ENCODE results near the gene FAR2. TPM values are rescaled to one million over a fixed set of nuclear protein-coding genes. Genes with fewer than 3 reads are reported as not detected.

FAR2 gene
- total and polyA plus RNA-seq, 2 donors (not counting 3 experiments of a cell fraction or from before 2014, with no cell fraction given) = 32.3 to 61.7 TPM

GRCh38 chr12:29301114-29301513 is 152.0 kb downstream of the FAR2 start:
- H3K79me2 ChIP-seq (ENCODE audit: control insufficient read depth, insufficient read depth, low read length) = no peaks in the 10 kb centered on the region
- TF ChIP-seq MYC (IDR thresholded peaks at IDR 0.05; ENCODE audit: low read depth, low read length) (no peak), FOS (IDR thresholded peaks at IDR 0.05; ENCODE audit: borderline replicate concordance, insufficient read depth, low read length) (no peak), EZH2 (IDR thresholded peaks at IDR 0.05; ENCODE audit: borderline replicate concordance, low read depth, low read length, severe bottlenecking) (no peak)
- H4K20me1 ChIP-seq (replicated peaks; ENCODE audit: control insufficient read depth, extremely low read depth, insufficient read depth, low read length) = no peaks in the 10 kb centered on the region
- H3K27me3 ChIP-seq (ENCODE audit: control insufficient read depth in 2 of 2, insufficient read depth in 2 of 2, low read length in 2 of 2) = no peaks in the 10 kb centered on the region
- H3K9me3 ChIP-seq (replicated peaks; ENCODE audit: control insufficient read depth, insufficient read depth, low read length) = no peaks in the 10 kb centered on the region
- H3K4me2 ChIP-seq (ENCODE audit: insufficient read depth, low read length) = no peak overlapping the region
- no peak overlapping the region for H2AFZ ChIP-seq (ENCODE audit: low read depth, low read length)
- no peaks in the 10 kb centered on the region for H3K36me3 ChIP-seq (ENCODE audit: control insufficient read depth in 2 of 2, extremely low read depth in 1 of 2, insufficient read depth in 2 of 2, low read length in 2 of 2)
- H3K27ac ChIP-seq (ENCODE audit: insufficient read depth, low read depth, low read length) = no peak overlapping the region
- no peak overlapping the region for H3K4me3 ChIP-seq (replicated peaks in 1 of 3; ENCODE audit: insufficient read depth in 1 of 3, low read depth in 1 of 3, low read length in 3 of 3)
- dilution Hi-C loops (cut with MboI; ENCODE audit: extremely low pct_ligation_motif_present, low sequenced_read_pairs) = no loop called here
- ChIA-PET CTCF (interaction anchor here (1.4 kb wide), 1 partner anchor 15 kb away, joined by 3 read pairs; no protein-coding TSS in a partner anchor), POLR2A (no interaction called here)
- no peaks in the 10 kb centered on the region for H3K4me1 ChIP-seq (ENCODE audit: control insufficient read depth, extremely low read depth, insufficient read depth, low read length)
- H3K9me1 ChIP-seq (replicated peaks; ENCODE audit: control insufficient read depth, extremely low read depth, insufficient read depth, low read length) = no peaks in the 10 kb centered on the region
- FAIRE-seq (no peak), DNase-seq (ENCODE audit: low read depth, low spot score) (no peak)
- no TSS peak for BruUV-seq (replicated peaks)
- no peak overlapping the region for H3K9ac ChIP-seq (replicated peaks; ENCODE audit: extremely low read depth, insufficient read depth, low read length)
- intact Hi-C loops (cut with micrococcal nuclease) = loop anchor here (10.0 kb wide), 1 partner anchor 214 kb away; no protein-coding TSS in a partner anchor

GRCh38 chr12:29304388-29304787 is 155.3 kb downstream of the FAR2 start:
- ChIA-PET POLR2A (no interaction called here), CTCF (no interaction called here)
- Histone ChIP-seq H3K27ac (ENCODE audit: insufficient read depth, low read depth, low read length) (no peak overlapping the region), H3K79me2 (ENCODE audit: control insufficient read depth, insufficient read depth, low read length) (no peaks in the 10 kb centered on the region), H3K27me3 (ENCODE audit: control insufficient read depth in 2 of 2, insufficient read depth in 2 of 2, low read length in 2 of 2) (no peaks in the 10 kb centered on the region), H3K9me3 (replicated peaks; ENCODE audit: control insufficient read depth, insufficient read depth, low read length) (no peaks in the 10 kb centered on the region), H3K9me1 (replicated peaks; ENCODE audit: control insufficient read depth, extremely low read depth, insufficient read depth, low read length) (no peaks in the 10 kb centered on the region), H4K20me1 (replicated peaks; ENCODE audit: control insufficient read depth, extremely low read depth, insufficient read depth, low read length) (no peaks in the 10 kb centered on the region), H3K36me3 (ENCODE audit: control insufficient read depth in 2 of 2, extremely low read depth in 1 of 2, insufficient read depth in 2 of 2, low read length in 2 of 2) (peaks cover 0 to 2% of the 10 kb centered on the region in 2 experiments), H3K4me1 (ENCODE audit: control insufficient read depth, extremely low read depth, insufficient read depth, low read length) (no peaks in the 10 kb centered on the region), H3K4me3 (replicated peaks in 1 of 3; ENCODE audit: insufficient read depth in 1 of 3, low read depth in 1 of 3, low read length in 3 of 3) (no peak overlapping the region), H3K9ac (replicated peaks; ENCODE audit: extremely low read depth, insufficient read depth, low read length) (no peak overlapping the region), H2AFZ (ENCODE audit: low read depth, low read length) (no peak overlapping the region), H3K4me2 (ENCODE audit: insufficient read depth, low read length) (no peak overlapping the region)
- no TSS peak for BruUV-seq (replicated peaks)
- no peak for TF ChIP-seq GATA2 (IDR thresholded peaks at IDR 0.05; ENCODE audit: insufficient read depth, insufficient read length, low read depth, low read length)
- no peak for FAIRE-seq
- no peak for DNase-seq (ENCODE audit: low read depth, low spot score)
- intact Hi-C loops (cut with micrococcal nuclease) = loop anchor here (10.0 kb wide), 1 partner anchor 210 kb away; no protein-coding TSS in a partner anchor
- dilution Hi-C loops (cut with MboI; ENCODE audit: extremely low pct_ligation_motif_present, low sequenced_read_pairs) = no loop called here

Measured in endothelial cell of umbilical vein (primary cell).